ENCODE data around the gene RNF224.

Gene RNF224

DNA sequence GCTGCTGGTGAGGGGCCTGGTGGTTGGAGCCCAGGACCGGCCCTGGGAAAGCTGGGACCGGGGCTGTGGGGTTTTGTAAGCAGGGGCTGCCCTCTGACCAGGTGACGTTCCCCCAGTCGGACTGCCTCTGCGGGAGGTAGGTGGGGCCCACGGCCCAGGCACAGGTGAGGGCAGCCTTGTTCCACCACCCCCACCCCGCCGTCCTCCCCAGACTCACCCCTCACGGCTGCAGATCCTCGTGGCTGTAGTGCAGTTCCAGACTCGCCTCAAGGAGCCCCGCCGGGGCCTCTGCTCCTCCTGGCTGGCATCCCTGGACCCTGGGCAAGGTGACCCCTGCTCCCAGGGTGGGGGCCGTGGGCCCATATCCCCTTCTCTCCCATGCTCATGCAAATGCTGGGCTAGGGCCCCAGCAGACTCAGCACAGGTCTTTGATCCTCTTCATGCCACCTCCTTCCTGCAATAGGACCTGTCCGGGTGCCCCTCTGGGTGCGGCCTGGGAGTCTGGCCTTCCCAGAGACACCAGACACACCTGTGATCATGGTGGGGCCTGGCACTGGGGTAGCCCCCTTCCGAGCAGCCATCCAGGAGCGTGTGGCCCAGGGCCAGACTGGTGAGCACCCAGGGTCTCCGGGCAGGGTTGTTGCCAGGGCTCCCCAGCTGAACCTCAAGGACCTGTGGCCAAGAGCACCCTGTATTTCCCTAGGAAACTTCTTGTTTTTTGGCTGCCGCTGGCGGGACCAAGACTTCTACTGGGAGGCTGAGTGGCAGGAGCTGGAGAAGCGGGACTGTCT is 11.9 kb upstream of the RNF224 start:
- no peak for DNase-seq

DNA sequence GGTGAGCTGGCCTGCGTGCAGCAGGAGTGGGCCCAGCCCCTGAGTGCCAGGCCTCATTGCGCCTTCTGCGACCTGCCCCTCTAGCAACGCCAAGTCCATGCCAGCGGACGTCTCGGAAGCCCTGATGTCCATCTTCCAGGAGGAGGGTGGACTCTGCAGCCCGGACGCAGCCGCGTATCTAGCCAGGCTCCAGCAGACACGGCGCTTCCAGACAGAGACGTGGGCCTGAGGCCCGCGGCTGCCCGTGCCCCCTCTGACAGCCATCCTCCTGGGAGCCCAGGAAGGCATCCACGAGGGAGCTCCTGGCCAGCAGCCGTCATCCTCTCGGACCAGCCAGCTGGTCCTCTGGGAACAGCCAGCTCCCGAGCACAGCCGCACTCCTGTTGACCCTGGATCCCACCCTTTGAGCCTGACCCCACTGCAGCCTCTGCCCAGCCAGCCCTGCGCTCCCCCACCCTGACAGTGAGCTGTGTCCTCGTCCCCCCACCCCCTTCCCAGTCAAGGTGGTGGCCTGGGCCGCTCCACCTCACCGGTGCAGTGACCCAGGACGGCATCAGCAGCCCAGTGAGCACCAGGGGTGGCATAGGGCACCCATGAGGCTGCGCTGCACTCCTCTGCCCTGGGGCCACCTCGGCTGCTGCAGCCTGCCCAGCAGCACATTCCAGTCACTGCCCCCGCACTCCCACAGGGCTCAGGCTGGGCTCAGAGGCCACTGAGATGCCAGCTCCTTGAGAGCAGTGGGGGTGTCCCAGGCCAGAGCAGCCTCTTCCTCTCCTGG is 10.9 kb upstream of the RNF224 start:
- DNase-seq: no peak

DNA sequence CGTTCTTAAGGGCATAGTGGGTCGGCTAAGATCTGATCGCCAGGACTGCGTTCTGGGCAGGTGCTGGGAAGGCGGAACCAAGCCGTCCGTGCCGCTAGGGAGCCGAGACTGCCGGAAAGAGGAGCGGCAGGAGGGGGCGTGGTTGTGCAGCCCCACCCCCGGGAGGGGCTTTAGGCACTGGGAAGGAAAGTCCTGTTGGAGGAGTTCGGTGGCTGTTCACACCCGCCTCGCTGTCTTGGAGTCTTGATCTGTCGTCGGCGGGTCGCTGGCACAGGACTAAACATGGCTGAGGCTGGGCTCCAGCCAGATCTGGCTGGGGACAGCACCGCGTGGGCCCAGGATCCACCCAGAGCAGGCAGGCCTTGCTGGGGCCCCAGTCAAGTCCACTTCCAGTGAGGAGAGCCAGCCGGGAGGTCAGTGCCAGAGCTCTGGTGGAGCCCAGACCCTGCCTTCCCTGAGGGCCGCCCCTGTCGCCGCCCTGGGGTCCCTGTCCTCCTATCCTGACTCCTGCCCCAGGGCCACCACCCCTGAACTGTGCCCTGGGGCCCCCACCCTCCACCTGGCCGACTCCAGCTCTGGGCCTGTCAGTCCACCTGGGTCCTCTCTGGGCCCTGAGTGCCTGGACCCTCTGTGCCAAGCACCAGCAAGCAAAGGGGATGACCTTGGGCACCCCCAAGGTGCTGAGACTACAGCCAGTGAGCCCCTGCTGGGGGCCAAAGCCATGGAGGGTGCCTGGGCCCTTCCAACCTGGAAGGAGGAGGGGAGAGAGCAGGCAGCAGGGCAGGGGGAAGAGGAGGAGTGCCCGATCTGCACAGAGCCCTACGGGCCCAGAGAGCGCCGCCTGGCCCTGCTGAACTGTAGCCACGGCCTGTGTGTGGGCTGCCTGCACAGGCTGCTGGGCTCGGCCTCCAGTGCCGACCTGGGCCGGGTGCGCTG is 9.8 kb upstream of the RNF224 start:
- DNase-seq: no peak

DNA sequence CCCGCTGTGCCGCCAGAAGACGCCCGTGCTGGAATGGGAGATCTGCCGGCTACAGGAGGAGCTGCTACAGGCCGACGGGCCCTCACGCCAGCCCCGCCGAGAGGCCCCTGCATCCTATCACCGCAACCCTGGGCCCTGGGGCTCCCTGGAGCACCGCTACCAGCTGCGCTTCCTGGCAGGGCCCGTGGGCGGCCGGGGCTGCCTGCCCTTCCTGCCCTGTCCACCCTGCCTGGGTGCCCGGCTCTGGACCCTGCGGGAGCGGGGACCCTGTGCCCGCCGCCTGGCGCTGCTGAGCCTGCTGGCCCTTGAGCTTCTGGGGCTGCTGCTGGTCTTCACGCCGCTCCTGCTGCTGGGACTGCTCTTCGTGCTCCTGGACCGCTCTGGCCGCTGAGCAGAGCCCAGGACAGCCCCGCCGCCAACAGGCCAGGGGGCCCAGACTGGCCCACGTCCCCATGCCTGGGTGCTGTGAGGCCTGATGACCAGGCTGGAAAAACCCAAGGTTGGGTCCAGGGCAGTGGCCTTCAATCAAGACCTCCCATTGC is 9.0 kb upstream of the RNF224 start:
- DNase-seq: no peak

DNA sequence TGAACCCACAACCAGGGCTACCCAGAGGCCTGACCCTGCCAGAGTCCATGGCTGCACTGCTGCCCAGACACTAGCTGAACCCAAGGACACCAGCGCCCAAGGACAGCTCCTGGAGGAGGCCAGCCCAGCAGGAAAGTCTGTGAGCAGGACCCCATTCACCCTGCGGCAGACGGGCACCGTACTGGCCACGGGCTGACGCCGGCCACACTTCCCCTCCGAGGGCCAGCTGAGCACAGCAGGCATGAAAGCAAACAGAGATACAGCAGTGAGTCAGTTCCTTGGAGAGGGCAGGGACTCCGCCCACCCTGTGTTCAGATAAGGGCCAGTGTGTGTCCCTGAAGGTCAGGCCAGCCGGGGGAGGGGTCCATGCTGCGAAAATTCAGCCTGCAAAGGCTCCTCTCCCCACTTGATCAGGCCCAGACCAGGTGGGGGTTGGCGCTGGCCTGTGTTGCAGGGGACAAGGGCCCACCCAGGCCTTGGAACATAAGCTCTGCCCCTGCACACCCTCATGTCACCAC is 8.5 kb upstream of the RNF224 start:
- DNase-seq: no peak

DNA sequence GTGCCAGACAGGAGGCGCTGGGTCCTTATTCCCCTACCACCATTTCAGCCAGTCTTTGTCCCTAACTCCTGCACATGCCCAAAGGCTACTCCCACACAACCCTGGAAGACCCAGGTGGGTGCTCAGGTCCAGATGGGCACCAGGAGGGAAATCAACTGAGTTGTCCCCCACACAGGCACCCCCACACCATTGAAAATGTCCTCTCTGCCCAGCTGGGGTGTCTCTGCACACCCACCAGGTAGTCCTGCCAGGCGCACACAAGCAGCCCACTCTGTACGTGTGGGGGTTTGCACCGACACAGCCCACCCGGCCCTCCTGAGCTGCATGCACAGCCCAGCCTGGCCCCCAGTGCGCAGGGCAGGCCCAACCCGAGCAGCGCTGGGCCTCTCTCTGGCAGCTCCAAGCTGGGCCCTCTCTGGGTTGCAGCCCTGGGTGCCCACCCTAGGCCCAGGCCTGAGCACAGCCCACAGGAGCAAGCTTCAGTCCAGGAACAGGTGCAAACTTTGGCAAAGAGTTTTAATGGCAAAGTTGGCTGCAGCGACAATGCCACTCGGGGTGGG is 7.5 kb upstream of the RNF224 start:
- no peak for DNase-seq

DNA sequence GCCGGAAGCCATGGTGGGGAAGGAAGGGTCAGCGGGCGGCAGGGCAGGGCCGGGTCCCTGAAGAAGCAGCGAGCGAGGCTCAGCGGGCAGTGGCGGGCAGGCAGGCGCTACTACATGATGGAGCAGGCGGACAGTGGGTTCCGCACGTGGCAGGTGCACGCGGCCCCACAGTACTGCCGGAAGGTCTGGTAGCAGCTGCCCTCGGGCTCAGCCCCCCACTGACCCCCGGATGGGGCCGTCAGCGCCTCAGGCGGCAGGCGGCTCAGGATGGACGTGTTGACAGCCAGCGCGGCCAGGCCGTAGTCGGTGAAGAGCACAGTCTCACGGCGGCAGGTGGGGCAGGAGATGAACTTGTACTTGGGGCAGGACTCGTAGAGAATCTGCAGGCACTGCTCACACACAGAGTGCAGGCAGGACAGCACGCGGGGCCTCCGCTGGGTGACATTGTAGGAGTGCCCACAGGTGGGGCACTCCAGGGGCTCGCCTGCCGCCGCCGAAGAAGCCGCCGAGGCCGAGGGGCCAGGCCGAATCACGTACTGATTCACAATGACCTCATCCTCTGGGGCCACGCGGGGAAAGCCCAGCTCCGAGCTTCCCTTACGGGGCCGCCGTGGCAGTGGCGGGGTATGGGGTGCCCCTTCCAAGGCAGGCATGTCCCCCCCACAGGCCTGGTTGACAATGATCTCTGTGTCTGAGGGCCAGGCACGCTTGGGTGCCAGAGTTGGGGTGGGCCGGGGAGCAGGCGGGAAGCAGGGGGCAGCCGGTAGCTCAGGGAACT is 6.8 kb upstream of the RNF224 start:
- no peak for DNase-seq

DNA sequence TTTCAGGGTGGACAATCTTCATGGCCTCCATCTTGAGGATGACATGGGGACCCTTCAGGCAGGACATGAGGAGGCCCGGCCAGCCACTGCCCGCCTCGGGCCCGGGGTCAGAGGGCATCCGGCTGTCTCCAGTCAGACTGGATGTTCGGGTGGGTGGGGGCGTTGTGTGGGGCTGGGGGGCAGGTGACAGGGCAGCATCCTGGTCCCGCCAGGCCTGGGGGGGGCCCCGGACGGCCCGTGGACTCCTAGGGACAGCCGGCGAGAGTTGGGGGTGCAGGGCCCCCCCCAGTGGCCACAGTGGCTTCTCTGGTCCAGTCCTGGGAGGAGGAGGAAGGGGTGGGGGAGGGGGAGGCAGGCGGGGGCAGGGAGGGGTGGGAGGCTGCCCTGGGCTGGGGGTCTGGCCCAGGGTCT is 6.2 kb upstream of the RNF224 start:
- DNase-seq: no peak

DNA sequence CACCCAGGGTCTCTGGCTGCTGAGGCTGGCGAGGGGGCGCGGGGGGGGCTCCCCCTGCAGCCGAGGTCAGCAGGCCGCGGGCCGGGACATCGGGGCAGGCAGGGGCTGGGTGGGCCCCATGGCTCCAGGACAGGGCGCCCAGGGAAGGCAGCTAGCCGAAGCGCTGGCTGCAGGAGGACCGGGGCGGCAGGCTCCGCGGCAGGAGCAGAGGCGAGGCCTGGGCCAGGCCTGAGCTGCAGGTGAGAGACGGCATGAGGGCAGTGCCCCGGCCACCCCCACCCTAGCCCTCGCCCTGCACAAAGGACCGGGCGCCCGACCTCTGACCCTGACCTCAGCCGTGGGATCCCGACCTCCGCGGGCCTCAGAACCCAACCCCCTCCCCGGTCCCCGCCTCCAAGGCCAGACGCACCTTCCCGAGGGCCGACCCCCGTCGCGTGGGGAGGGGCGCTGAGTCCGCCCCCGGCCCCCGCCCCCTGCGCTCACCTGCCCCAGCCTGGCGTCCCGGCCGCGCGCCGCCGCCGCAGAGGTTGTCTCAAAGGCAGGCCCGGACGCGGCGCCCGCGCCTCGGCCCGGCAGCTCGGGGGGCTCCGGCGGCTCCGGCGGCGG is 5.7 kb upstream of the RNF224 start:
- DNase-seq: no peak

DNA sequence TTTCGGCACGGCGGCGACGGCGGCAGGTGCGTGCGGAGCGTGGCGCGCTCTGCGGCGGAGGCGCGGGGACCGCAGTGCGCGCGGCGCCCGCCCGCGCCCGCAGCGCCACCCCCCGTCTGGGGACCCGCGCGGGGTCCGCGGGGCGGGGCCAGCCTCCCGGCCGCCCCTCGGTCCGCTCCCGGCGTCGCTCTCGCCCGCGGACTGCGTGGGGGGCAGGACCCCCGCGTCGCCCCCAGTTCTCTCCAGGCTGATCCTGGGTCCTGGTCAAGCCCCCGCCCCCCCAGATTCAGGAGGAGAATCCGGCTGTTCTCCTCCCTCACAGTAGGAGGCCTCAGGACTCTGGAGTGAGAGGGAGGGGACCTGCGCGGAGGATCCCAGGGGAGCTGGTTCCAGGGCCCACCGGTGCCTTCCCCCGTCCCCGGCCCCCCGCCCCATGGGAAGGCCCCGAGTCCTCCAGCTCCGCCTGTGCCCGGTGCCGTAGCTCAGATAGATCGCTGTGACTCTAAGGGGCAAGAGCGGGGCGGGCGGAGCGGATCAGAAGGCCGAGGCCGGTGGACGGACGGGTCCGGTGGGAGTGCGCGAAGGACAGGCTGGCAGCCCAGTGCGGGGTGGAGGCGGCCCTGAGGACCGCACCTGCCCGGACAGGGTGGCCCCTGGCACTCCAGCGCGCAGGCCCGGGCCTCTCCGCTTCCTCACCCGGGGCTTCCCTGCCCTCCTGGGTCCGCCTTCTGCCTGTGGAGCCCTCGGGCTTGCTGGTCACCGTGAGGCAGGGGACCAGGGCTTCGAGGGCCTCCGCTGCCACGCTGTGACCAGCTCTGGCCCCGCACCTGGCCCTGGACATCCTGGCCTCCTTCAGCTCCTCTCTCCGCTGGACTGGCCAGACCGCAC is 4.9 kb upstream of the RNF224 start, which contains the start of gene RNF208:
RNF208 (minus strand) TSS at position 51 of the 888 bp plus-strand sequence. CDS start 1,028 bp downstream, outside the sequence.
- DNase-seq: no peak

DNA sequence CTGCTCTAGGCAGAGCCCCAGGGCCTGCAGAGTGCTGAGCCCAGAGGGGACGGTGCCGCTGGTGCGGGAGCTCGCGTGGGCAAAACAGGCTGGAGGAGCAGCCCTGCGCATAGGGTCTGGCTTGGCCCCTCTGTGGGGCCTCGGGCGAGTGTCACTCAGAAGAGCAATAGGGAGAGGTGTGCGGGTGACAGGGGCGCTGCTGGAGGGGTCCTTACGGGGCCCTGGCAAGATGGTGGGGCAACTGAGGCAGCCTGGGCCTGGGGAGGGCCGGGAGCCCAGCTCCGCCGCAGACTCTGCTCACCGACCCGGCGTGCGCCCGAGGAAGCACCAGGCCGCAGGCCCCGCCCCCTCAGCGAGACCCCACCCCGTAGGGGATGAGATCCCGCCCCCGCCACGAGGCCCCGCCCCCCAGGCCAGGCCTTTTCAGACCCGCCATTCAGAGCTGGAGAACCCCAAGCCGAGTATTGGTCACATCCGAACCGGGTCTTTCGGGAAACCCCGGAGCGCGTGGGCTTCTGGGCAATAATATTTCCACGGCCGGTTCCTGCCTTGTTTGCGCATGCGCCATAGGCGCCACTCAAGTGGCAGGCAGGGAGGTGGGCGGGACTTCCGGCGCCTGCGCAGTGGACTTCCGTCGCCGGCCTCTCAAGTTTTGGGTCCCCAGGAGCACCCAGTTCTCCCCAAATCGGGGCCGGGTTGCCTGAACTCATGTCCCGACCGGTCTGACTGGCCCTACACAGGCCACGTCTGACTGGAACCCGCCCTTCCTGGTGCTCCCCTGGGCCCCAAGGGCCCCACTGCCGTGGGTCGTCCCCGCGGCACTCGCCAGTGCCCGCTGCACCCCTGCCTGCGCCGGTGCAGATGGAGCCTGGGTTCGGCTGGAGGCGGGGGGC is 4.0 kb upstream of the RNF224 start:
- DNase-seq: peak; percentile 98

DNA sequence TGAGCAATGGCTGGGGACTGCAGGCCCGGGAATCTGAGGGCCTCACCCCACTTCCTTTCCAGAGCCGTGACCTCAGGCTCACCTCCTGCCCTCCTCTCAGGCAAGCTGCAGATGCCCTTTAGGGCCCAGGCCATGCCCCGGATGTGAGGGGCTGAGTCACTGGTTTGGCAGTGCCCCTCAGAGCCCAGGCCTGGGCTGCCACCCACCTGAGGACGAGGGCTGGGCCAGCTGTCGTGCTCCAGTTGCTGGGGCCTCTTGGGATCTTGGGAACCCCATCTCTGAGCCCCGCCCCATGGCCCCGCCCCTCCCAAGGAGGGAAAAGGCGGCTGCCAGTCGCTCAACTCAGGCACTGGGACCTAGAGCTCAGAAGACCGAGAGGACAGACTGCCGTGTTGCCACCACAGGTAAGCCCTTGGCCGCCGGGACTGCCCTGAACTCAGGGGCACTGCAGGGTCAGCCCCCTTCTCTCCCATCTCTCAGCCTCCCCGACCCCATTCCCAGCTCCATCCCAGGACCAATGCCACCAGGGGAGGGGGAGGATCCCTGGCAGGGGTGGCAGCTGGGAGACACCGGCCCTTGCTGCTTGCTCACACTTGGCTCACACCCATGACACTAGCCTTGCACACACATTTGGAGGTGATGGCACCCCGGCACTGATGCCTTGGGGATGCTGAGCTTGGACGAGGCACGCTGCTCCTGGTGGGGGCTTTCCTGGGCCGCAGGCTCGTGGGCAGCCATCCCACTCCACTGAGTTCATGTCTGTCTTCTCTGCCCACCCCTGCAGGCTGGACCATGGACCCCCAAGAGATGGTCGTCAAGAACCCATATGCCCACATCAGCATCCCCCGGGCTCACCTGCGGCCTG is 2.2 kb upstream of the RNF224 start, which contains the start of gene CYSRT1:
CYSRT1 (plus strand) TSS at position 345 of the 865 bp plus-strand sequence; CDS start at position 793, 448 bp downstream.
- no peak for DNase-seq

DNA sequence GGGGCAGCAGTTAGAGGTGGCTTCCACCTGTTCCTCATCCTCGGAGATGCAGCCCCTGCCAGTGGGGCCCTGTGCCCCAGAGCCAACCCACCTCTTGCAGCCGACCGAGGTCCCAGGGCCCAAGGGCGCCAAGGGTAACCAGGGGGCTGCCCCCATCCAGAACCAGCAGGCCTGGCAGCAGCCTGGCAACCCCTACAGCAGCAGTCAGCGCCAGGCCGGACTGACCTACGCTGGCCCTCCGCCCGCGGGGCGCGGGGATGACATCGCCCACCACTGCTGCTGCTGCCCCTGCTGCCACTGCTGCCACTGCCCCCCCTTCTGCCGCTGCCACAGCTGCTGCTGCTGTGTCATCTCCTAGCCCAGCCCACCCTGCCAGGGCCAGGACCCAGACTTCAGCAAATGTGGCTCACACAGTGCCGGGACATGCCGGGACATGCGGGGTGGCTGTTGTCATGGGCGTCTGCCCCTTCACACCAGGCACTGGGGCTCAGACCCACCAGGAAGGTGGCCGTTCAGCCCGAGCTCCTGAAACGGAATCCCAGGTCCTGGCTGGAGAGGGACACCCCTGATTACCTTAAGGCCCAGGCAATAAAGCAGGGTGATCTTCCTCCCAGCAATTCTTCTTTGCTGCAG is 1.5 kb upstream of the RNF224 start:
- no peak for DNase-seq

DNA sequence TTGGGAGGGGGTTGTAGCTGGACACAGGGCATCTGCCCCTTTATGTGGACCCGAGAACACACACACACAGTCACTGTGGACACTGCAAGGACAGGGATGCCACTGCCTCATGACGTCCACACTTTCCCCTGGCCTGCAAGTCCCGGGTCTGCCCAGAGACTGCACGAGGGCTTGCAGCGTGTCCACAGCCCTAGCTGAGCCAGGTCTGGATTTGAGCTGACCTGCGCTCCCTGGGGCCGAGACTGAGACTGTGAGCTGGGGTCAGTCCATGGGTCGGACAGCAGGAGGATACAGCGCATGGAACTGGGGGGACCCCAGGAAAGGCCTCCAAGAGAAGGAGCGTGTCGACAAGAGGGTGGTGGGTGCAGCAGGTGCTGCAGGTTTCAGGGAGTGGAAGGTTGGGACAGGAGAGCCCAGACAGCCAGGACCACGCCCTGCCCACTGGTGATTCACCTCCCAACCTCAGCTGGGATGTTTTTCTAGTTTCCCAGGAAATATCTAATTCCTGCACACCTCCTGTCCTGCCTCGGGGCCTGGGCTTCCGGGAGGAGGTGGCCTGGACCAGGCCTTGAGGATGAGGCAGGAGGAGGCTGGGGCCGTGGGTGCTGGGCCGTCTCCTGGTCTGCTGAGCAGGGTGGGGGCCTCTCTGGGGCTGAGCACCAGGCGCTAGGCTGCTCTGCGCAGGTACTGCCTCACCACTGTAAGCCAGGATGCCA is 806 bp upstream of the RNF224 start:
- DNase-seq: no peak

DNA sequence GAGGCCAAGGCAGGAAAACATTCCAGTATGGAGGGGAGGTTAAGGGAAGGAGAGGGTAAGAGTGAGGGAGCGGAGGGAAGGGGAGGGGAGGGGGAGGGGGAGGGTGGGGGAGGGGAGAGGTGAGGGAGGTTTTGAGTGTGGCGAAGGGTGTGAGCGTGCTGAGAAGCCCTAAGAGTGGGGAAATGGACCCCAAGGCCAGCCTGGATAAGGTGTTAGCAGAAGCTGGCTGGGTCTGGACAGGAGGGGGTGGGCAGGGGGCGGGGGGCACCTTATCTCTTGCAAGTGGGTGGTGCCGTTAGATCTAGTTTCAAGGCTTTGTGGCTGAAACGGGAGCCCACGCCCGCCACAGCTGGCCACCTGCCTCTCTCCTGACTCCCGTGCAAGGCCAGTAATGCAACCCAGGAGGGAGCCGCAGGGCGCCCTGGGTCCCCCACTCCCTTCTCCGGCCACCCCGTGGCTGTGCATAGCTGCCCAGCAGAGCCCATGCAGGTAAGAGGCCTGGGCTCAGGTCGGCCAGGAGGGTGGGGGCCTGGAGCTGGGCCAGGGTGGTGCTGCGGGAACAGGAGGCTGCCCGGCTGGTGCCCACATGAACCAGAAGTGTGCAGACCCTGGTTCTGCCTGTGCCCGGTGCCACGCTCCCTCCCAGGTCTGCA is 677 bp downstream of the RNF224 start:
- no peak for DNase-seq

DNA sequence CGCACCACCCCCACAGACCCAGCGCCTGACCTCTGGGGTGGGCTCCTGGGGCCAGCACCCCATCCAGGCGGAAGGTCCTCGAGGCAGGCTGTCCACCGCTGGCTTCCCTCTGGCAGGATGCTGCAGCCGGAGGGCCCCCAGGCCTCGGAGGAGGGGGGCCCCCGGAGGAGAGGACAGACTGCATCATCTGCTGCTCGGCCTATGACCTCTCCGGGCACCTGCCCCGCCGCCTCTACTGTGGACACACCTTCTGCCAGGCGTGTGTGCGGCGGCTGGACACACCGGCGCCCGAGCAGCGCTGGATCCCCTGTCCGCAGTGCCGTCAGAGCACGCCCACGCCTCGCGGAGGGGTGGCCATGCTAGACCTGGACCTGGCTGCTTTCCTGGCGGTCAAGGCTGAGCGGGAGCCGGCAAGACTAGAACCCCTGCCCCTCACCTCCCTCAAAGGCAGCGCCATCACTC is 1.2 kb downstream of the RNF224 start:
- DNase-seq: no peak
